ENCODE results near the gene HSBP1.
A peak's percentile ranks its signal among the peaks of the same experiment; 100 is the strongest.

HSBP1 gene

DNA sequence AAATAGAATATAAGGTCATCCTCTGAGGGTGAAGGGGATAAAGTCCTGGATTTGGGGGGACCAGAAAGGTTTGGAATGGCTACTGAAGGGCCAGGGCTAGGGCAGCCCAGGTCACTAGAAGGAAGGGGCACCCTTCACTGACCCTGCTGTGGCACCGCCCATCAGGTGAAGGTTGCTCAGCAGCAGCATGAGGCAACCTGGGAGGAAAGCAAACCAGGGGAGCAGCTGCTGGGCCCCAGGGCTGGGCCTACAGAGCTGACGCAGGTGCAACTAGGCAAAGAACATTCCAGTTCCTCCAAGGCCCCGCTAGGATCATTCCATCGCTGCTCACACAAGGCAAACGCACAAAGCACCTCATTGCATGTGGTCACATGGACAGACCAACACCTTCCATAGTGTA, 3.4 kb upstream of the HSBP1 start:
- H3K9ac ChIP-seq (ENCODE audit: low read depth, low read length): no peak overlapping the region
- H3K27me3 ChIP-seq (ENCODE audit: insufficient read depth, low read length): no peaks in the 10 kb centered on the region
- no peaks in the 10 kb centered on the region for H3K9me3 ChIP-seq (ENCODE audit: insufficient read depth, low read depth, low read length)
- 96% methylated on average over 5 of the region's 5 CpGs for whole genome bisulfite sequencing
- H3K36me3 ChIP-seq (ENCODE audit: insufficient read depth, low read length): no peaks in the 10 kb centered on the region
- H3K4me1 ChIP-seq (ENCODE audit: insufficient read depth, low read length): peaks cover 21% of the 10 kb centered on the region
- H3K27ac ChIP-seq (ENCODE audit: low read depth, low read length): no peak overlapping the region
- no peak overlapping the region for H3K4me3 ChIP-seq (ENCODE audit: low read length)

DNA sequence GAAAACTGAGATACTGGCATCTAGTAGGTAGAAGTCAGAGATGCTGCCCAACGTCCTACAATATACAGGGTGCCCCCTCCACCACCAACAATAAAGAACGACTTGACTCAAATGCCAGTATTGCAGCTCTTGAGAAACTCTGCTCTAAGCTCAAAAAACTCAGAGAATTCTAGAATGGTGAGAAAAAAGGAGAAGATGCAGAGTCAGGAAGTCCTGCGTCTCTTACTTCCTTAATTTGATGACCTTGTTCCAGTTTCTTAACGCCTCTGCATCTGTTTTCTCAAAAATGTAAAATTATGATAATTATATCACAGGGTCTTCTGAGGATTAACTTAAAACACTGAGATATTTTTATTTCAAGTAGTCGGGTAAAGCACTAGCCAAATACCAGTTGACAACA, 1.7 kb upstream of the HSBP1 start:
- Histone ChIP-seq H3K27me3 (ENCODE audit: insufficient read depth, low read length) (no peaks in the 10 kb centered on the region), H3K4me3 (ENCODE audit: low read length) (no peak overlapping the region), H3K9ac (ENCODE audit: low read depth, low read length) (no peak overlapping the region), H3K27ac (ENCODE audit: low read depth, low read length) (no peak overlapping the region), H3K36me3 (ENCODE audit: insufficient read depth, low read length) (peaks cover 14% of the 10 kb centered on the region), H3K4me1 (ENCODE audit: insufficient read depth, low read length) (peaks cover 25% of the 10 kb centered on the region), H3K9me3 (ENCODE audit: insufficient read depth, low read depth, low read length) (no peaks in the 10 kb centered on the region)
- 93% methylated on average over 3 of the region's 5 CpGs for WGBS

DNA sequence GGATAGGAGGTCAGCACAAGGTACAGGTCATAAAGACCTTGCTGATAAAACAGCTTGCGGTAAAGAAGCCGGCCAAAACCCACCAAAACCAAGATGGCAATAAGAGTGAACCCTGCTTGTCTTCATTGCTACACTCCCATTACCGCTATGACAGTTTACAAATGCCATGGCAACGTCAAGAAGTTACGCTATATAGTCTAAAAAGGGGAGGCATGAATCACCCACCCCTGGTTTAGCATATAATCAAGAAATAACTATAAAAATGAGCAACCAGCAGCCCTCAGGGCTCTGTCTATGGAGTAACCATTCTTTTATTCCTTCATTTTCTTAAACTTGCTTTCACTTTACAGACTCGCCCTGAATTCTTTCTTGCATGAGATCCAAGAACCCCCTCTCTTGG, 1.0 kb upstream of the HSBP1 start:
- Histone ChIP-seq H3K27ac (ENCODE audit: low read depth, low read length) (no peak overlapping the region), H3K4me3 (ENCODE audit: low read length) (no peak overlapping the region), H3K27me3 (ENCODE audit: insufficient read depth, low read length) (no peaks in the 10 kb centered on the region), H3K4me1 (ENCODE audit: insufficient read depth, low read length) (peaks cover 25% of the 10 kb centered on the region), H3K9me3 (ENCODE audit: insufficient read depth, low read depth, low read length) (no peaks in the 10 kb centered on the region), H3K36me3 (ENCODE audit: insufficient read depth, low read length) (peaks cover 21% of the 10 kb centered on the region), H3K9ac (ENCODE audit: low read depth, low read length) (no peak overlapping the region)
- WGBS: 88% methylated on average over 6 of the region's 6 CpGs

DNA sequence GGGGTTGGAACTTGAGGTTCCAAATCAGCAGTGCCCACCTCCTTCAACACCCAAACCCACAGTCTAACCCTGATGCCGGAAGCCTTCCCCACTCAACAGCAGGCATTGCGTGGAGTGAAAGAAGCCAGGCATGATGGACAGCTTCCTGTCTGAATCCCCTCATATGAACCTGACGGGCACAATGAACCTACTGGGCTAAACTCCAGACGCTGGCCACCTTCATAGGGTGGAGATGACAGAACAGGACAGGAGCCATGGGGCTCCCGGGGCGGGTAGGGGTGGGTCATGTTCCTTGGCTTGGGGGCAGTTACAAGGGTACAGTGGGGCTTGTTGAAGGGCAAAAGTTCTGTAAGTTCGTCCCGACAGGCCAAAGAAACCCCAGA, 460 bp upstream of the HSBP1 start:
- H3K9me3 ChIP-seq (ENCODE audit: insufficient read depth, low read depth, low read length): no peaks in the 10 kb centered on the region
- 91% methylated on average over 8 of the region's 8 CpGs for WGBS
- no peak overlapping the region for H3K4me3 ChIP-seq (ENCODE audit: low read length)
- peaks cover 27% of the 10 kb centered on the region for H3K36me3 ChIP-seq (ENCODE audit: insufficient read depth, low read length)
- H3K9ac ChIP-seq (ENCODE audit: low read depth, low read length): no peak overlapping the region
- no peaks in the 10 kb centered on the region for H3K27me3 ChIP-seq (ENCODE audit: insufficient read depth, low read length)
- H3K27ac ChIP-seq (ENCODE audit: low read depth, low read length): no peak overlapping the region
- H3K4me1 ChIP-seq (ENCODE audit: insufficient read depth, low read length): peaks cover 22% of the 10 kb centered on the region

DNA sequence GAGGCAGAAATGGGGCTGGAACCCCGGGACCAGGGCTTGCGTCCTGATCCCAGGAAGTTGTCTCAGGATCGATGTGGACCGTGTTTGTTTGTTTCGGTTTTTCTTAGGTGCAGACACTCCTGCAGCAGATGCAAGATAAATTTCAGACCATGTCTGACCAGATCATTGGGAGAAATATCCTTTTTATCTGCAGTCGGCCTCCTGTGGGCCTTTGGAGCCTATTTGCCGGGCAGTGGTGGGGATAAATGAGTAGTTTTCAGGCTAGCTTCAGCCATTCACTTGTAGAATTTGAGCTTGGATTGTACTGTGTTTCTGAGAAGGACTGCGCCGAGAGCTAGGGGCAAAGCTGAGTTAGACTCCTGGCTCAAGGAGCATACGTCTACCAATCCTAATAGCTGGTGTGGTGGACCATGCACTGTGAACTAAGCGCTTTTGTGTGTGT, 816 bp downstream of the HSBP1 start:
- peaks cover 22% of the 10 kb centered on the region for H3K4me1 ChIP-seq (ENCODE audit: insufficient read depth, low read length)
- 35% methylated on average over 11 of the region's 11 CpGs for WGBS
- H3K9me3 ChIP-seq (ENCODE audit: insufficient read depth, low read depth, low read length): no peaks in the 10 kb centered on the region
- H3K27me3 ChIP-seq (ENCODE audit: insufficient read depth, low read length): no peaks in the 10 kb centered on the region
- peaks cover 35% of the 10 kb centered on the region for H3K36me3 ChIP-seq (ENCODE audit: insufficient read depth, low read length)
- H3K9ac ChIP-seq (ENCODE audit: low read depth, low read length): peak overlapping the region; percentile 76
- H3K27ac ChIP-seq (ENCODE audit: low read depth, low read length): no peak overlapping the region
- H3K4me3 ChIP-seq (ENCODE audit: low read length): peak overlapping the region; percentile 76

DNA sequence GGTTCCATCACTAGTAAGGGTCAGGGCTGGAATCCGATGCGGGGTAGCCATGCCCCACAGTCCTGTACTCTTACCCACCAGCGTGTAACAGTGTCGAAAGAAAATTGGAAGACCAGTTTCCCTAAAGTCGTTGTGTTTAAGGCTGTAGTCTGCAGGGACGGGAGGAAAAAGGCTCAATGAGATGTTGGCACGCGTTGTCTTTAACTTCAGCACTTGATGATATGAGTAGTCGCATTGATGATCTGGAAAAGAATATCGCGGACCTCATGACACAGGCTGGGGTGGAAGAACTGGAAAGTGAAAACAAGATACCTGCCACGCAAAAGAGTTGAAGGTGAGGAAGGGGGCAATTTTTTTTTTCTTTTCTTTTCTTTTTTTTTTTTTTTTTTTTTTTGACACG, 1.3 kb downstream of the HSBP1 start:
- peaks cover 35% of the 10 kb centered on the region for H3K36me3 ChIP-seq (ENCODE audit: insufficient read depth, low read length)
- peaks cover 24% of the 10 kb centered on the region for H3K4me1 ChIP-seq (ENCODE audit: insufficient read depth, low read length)
- H3K9me3 ChIP-seq (ENCODE audit: insufficient read depth, low read depth, low read length): no peaks in the 10 kb centered on the region
- H3K9ac ChIP-seq (ENCODE audit: low read depth, low read length): peak overlapping the region; percentile 76; the same call in 1 of the 2 replicates
- H3K4me3 ChIP-seq (ENCODE audit: low read length): peak overlapping the region; percentile 76
- no peak overlapping the region for H3K27ac ChIP-seq (ENCODE audit: low read depth, low read length)
- H3K27me3 ChIP-seq (ENCODE audit: insufficient read depth, low read length): no peaks in the 10 kb centered on the region
- 85% methylated on average over 13 of the region's 13 CpGs for WGBS

DNA sequence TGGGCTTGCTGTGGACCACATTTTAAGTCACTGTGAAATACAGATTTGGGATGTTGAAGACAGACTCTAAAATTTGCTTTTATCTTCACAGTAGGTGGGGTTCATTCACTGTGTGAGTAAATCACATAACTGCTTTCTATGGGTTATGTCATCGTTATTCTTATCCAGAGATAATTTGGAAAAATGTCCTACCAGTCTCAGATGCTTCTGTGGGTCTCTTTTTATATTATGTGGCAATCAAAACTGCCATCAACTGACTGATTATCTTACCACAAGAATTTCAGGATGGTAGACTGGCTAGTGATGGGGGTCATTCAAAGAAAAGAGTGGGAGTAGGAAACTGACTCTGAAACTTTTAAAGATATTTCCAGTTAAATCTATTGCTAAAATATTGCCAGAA, 3.1 kb downstream of the HSBP1 start:
- WGBS: 92% methylated on average over 1 of the region's 1 CpG
- peaks cover 34% of the 10 kb centered on the region for H3K4me1 ChIP-seq (ENCODE audit: insufficient read depth, low read length)
- no peak overlapping the region; the same call in 1 of the 2 replicates for H3K4me3 ChIP-seq (ENCODE audit: low read length)

DNA sequence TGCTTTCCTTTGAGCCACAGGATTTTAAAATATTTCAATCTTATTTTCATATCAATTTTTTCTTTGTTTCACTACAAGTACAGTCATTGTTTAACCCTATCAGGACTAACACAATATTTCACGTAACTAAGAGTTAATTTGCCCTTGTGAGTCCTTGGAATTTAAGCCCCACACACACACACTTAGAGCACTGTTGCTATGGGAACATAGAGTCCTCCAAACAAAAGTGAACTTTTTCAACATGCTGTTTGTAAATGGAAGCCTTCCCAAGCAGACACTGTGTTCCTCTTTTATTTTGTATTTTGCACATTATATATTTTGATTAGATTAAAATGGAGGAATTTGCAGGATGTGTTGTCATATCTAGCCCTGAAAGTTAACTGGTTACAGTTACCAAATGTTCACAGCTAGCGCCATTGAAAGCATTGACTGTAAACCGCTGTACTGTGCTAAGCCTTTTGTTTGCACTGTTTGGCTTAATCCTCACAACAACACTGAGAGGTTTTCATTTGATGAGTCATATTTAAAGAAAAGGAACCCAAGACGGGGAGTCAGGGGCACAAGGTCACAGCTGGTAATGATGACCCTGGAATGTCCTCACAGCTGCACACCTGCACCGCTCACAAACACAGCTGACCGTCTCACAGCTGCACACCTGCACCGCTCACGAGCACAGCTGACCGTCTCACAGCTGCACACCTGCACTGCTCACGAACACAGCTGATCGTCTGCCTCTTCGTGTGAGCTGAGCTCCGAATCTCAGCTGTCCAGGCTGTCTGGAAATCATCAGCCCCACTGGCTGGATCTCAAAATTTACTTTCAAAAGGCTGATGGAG, 6.3 kb downstream of the HSBP1 start:
- WGBS: 81% methylated on average over 13 of the region's 13 CpGs
- H3K27me3 ChIP-seq (ENCODE audit: insufficient read depth, low read length): no peaks in the 10 kb centered on the region
- H3K36me3 ChIP-seq (ENCODE audit: insufficient read depth, low read length): peaks cover 35% of the 10 kb centered on the region
- H3K9ac ChIP-seq (ENCODE audit: low read depth, low read length): peak overlapping the region; percentile 37; the same call in 1 of the 2 replicates
- no peaks in the 10 kb centered on the region for H3K9me3 ChIP-seq (ENCODE audit: insufficient read depth, low read depth, low read length)
- peaks cover 30% of the 10 kb centered on the region for H3K4me1 ChIP-seq (ENCODE audit: insufficient read depth, low read length)
- peak overlapping the region; percentile 54 for H3K27ac ChIP-seq (ENCODE audit: low read depth, low read length)
- no peak overlapping the region for H3K4me3 ChIP-seq (ENCODE audit: low read length)

More for the DNA sequence above, 3.1 kb downstream of the HSBP1 start:
- no peaks in the 10 kb centered on the region for H3K9me3 ChIP-seq (ENCODE audit: insufficient read depth, low read depth, low read length)
- H3K9ac ChIP-seq (ENCODE audit: low read depth, low read length): no peak overlapping the region
- H3K27me3 ChIP-seq (ENCODE audit: insufficient read depth, low read length): no peaks in the 10 kb centered on the region
- no peak overlapping the region for H3K27ac ChIP-seq (ENCODE audit: low read depth, low read length)
- H3K36me3 ChIP-seq (ENCODE audit: insufficient read depth, low read length): peaks cover 35% of the 10 kb centered on the region

DNA sequence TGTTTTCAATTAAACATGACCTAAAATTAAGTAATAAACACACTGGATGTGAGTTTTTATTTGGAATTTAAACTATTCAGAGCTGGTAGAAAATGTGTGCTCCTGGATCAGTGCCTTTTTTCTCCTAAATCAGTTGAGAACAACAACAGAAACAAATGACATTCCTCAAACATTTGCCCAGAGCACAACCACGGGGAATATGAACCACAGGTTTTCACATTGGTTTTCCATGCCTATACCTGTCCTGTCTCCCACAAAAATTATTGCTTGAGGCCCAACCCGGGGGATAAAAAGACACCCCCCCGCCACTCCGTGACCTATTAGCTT, 6.8 kb downstream of the HSBP1 start:
- WGBS: 89% methylated on average over 4 of the region's 4 CpGs
- Histone ChIP-seq H3K9me3 (ENCODE audit: insufficient read depth, low read depth, low read length) (no peaks in the 10 kb centered on the region), H3K27me3 (ENCODE audit: insufficient read depth, low read length) (no peaks in the 10 kb centered on the region), H3K27ac (ENCODE audit: low read depth, low read length) (peak overlapping the region; percentile 47; the same call in 1 of the 2 replicates), H3K4me3 (ENCODE audit: low read length) (no peak overlapping the region), H3K36me3 (ENCODE audit: insufficient read depth, low read length) (peaks cover 34% of the 10 kb centered on the region), H3K4me1 (ENCODE audit: insufficient read depth, low read length) (peaks cover 28% of the 10 kb centered on the region), H3K9ac (ENCODE audit: low read depth, low read length) (peak overlapping the region; percentile 37; the same call in 1 of the 2 replicates)

DNA sequence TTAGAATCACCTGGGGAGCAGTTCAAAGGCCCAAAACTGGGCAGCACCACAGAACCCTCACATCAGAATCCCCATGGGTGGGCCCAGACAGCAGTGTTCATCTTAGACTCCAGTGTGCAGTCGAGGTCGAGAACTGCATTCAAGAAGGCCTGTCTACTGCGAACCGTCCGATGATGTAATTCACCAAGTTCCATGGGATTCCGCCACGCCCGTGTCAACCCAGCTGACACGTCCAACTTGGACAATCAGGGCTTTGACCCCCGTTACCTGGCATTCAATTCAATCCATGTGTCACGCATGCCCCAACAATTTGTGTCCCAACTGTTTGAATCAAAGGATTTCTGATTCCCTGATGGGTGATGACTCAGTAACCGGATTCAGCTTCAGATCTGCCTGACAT, 9.2 kb downstream of the HSBP1 start:
- Histone ChIP-seq H3K9ac (ENCODE audit: low read depth, low read length) (no peak overlapping the region), H3K4me1 (ENCODE audit: insufficient read depth, low read length) (peaks cover 25% of the 10 kb centered on the region), H3K9me3 (ENCODE audit: insufficient read depth, low read depth, low read length) (no peaks in the 10 kb centered on the region), H3K27ac (ENCODE audit: low read depth, low read length) (no peak overlapping the region), H3K36me3 (ENCODE audit: insufficient read depth, low read length) (peaks cover 11% of the 10 kb centered on the region), H3K4me3 (ENCODE audit: low read length) (no peak overlapping the region), H3K27me3 (ENCODE audit: insufficient read depth, low read length) (no peaks in the 10 kb centered on the region)
- WGBS: 94% methylated on average over 12 of the region's 12 CpGs

DNA sequence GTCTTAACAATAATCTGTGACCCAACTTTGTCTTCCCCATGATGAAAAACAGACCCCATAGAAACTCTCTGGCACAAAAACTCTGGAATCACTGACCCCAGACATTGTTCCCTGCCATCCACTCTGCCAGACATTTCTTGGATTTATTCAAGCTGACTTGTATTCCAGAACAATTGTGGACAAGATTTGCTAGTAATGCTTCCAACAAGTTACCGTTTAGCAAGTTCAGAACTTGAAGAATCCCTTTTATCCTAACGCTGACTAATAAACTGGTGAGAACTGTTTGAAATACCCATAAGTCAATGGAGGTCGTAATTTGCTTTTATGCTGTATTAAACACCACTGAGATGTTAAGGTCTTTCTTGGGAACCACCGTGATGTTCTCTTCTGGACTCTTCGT, 10.5 kb downstream of the HSBP1 start:
- H3K9ac ChIP-seq (ENCODE audit: low read depth, low read length): no peak overlapping the region
- H3K4me3 ChIP-seq (ENCODE audit: low read length): no peak overlapping the region

More for the DNA sequence above, 10.5 kb downstream of the HSBP1 start:
- Histone ChIP-seq H3K36me3 (ENCODE audit: insufficient read depth, low read length) (no peaks in the 10 kb centered on the region), H3K9me3 (ENCODE audit: insufficient read depth, low read depth, low read length) (no peaks in the 10 kb centered on the region), H3K4me1 (ENCODE audit: insufficient read depth, low read length) (peaks cover 18% of the 10 kb centered on the region), H3K27me3 (ENCODE audit: insufficient read depth, low read length) (no peaks in the 10 kb centered on the region), H3K27ac (ENCODE audit: low read depth, low read length) (no peak overlapping the region)
- 94% methylated on average over 5 of the region's 5 CpGs for WGBS

All from HUES64 (cell line).